ENCODE results near the gene CSNK2B.

The CSNK2B gene

GRCh38 chr6:31665501-31666336 lies at the start of gene CSNK2B:
Gene CSNK2B, plus strand, starts transcription at chr6:31666080. Its CDS starts 752 bp downstream, at chr6:31666832.
- peak; percentile 99 for DNase-seq (ENCODE audit: low spot score)

- DNase-seq (ENCODE audit: low spot score): no peak
Observed at GRCh38 chr6:31617010-31617409, 48.9 kb upstream of the CSNK2B start.

- peak; percentile 99 for DNase-seq (ENCODE audit: low spot score)
Observed at GRCh38 chr6:31619805-31620585, 45.9 kb upstream of the CSNK2B start.

- no peak for DNase-seq (ENCODE audit: low spot score)
Observed at GRCh38 chr6:31620586-31621319, 45.1 kb upstream of the CSNK2B start, which contains the start of gene PRRC2A. Gene PRRC2A, plus strand, starts transcription at chr6:31620715. Its CDS starts 2,075 bp downstream, at chr6:31622790.

GRCh38 chr6:31621320-31621939 lies 44.5 kb upstream of the CSNK2B start:
- no peak for DNase-seq (ENCODE audit: low spot score)

GRCh38 chr6:31621991-31622390 lies 43.9 kb upstream of the CSNK2B start:
- no peak for DNase-seq (ENCODE audit: low spot score)

- no peak for DNase-seq (ENCODE audit: low spot score)
Observed at GRCh38 chr6:31622684-31623091, 43.2 kb upstream of the CSNK2B start.

- no peak for DNase-seq (ENCODE audit: low spot score)
Observed at GRCh38 chr6:31624070-31624469, 41.8 kb upstream of the CSNK2B start.

GRCh38 chr6:31626952-31627351 lies 38.9 kb upstream of the CSNK2B start:
- no peak for DNase-seq (ENCODE audit: low spot score)

- no peak for DNase-seq (ENCODE audit: low spot score)
Observed at GRCh38 chr6:31627690-31628287, 38.1 kb upstream of the CSNK2B start.

- no peak for DNase-seq (ENCODE audit: low spot score)
Observed at GRCh38 chr6:31629014-31629413, 36.9 kb upstream of the CSNK2B start.

GRCh38 chr6:31630177-31630934 lies 35.5 kb upstream of the CSNK2B start:
- DNase-seq (ENCODE audit: low spot score): no peak

GRCh38 chr6:31631209-31631608 lies 34.7 kb upstream of the CSNK2B start:
- no peak for DNase-seq (ENCODE audit: low spot score)

GRCh38 chr6:31631681-31632278 lies 34.1 kb upstream of the CSNK2B start:
- DNase-seq (ENCODE audit: low spot score): no peak

GRCh38 chr6:31632279-31632946 lies 33.5 kb upstream of the CSNK2B start:
- DNase-seq (ENCODE audit: low spot score): no peak

GRCh38 chr6:31633447-31633846 lies 32.4 kb upstream of the CSNK2B start:
- no peak for DNase-seq (ENCODE audit: low spot score)

- no peak for DNase-seq (ENCODE audit: low spot score)
Observed at GRCh38 chr6:31634131-31634530, 31.7 kb upstream of the CSNK2B start.

GRCh38 chr6:31634969-31635575 lies 30.8 kb upstream of the CSNK2B start:
- no peak for DNase-seq (ENCODE audit: low spot score)
